Stimulated activated naive CD8-positive, alpha-beta T cell treated with anti-CD3 and anti-CD28 coated beads, Interleukin-15, amount 100 ng/mL, for 72 hours (primary cell): ENCODE results near the gene MTREX.
A peak's percentile ranks its signal among the peaks of the same experiment; 100 is the strongest.

Experiments used
- ATAC-seq: fragments of 150-1000 bp; cut with Tn5 transposase; 2 replicates; pipeline ENCODE4 v1.10.0; 2021; ENCODE audit warnings: mild to moderate bottlenecking, moderate library complexity
- DNase-seq, 2 donors: peaks; one replicate each; pipeline ENCODE4 v3.0.0; 2021 to 2022
- H3K27ac Mint-ChIP-seq, 2 donors: one replicate each; pipeline ENCODE4 v1.8.0; 2022; ENCODE audit warnings: mild to moderate bottlenecking in 2 of 2, mixed read lengths in 2 of 2, moderate library complexity in 2 of 2
- H3K27me3 Mint-ChIP-seq: one replicate; pipeline ENCODE4 v1.8.0; 2022; ENCODE audit warnings: mixed read lengths
- H3K4me1 Mint-ChIP-seq: one replicate; pipeline ENCODE4 v1.8.0; 2022; ENCODE audit warnings: mild to moderate bottlenecking, mixed read lengths
- H3K4me3 Mint-ChIP-seq, 2 donors: one replicate each; pipeline ENCODE4 v1.8.0; 2022; ENCODE audit warnings: mild to moderate bottlenecking in 2 of 2, mixed read lengths in 2 of 2, moderate library complexity in 1 of 2
- H3K9me3 Mint-ChIP-seq, 2 donors: one replicate each; pipeline ENCODE4 v1.8.0; 2022; ENCODE audit warnings: mixed read lengths in 2 of 2

MTREX gene

GRCh38 chr5:55307383-55308253, at the start of gene MTREX, which contains the start of gene DHX29:
Gene MTREX, plus strand, starts transcription at chr5:55307989. Its CDS starts 25 bp downstream, at chr5:55308014.
Gene DHX29, minus strand, starts transcription at chr5:55307694. Its CDS starts 121 bp downstream, at chr5:55307573.
- no peak within 1 kb of the TSS for H3K27ac Mint-ChIP-seq
- no peak within 1 kb of the TSS for H3K4me3 Mint-ChIP-seq
- peak; percentile 96 for ATAC-seq
- H3K27me3 Mint-ChIP-seq, result no peaks in the 10 kb centered on the region
- peaks cover 0 to 8% of the 10 kb centered on the region in 2 donors for H3K9me3 Mint-ChIP-seq
- DNase-seq, result peak; percentile 87 to 90
- H3K4me1 Mint-ChIP-seq, result peaks cover 21% of the 10 kb centered on the region

GRCh38 chr5:55258339-55258738, 49.5 kb upstream of the MTREX start:
- Mint-ChIP-seq H3K4me1 (peaks cover 7% of the 10 kb centered on the region), H3K9me3 (no peaks in the 10 kb centered on the region), H3K4me3 (no peak overlapping the region), H3K27me3 (no peaks in the 10 kb centered on the region), H3K27ac (no peak overlapping the region)
- ATAC-seq (no peak), DNase-seq (no peak)

- Mint-ChIP-seq H3K27ac (no peak overlapping the region), H3K27me3 (no peaks in the 10 kb centered on the region), H3K9me3 (no peaks in the 10 kb centered on the region), H3K4me3 (no peak overlapping the region), H3K4me1 (no peaks in the 10 kb centered on the region)
- DNase-seq, result no peak
- ATAC-seq, result no peak
Measured at GRCh38 chr5:55276771-55277170, 31.0 kb upstream of the MTREX start.

- DNase-seq (no peak), ATAC-seq (no peak)
- no peak overlapping the region for H3K4me3 Mint-ChIP-seq
- H3K27me3 Mint-ChIP-seq, result no peaks in the 10 kb centered on the region
- H3K9me3 Mint-ChIP-seq, result no peaks in the 10 kb centered on the region
- no peaks in the 10 kb centered on the region for H3K4me1 Mint-ChIP-seq
- no peak overlapping the region for H3K27ac Mint-ChIP-seq
Measured at GRCh38 chr5:55278778-55279177, 29.0 kb upstream of the MTREX start.

DNA sequence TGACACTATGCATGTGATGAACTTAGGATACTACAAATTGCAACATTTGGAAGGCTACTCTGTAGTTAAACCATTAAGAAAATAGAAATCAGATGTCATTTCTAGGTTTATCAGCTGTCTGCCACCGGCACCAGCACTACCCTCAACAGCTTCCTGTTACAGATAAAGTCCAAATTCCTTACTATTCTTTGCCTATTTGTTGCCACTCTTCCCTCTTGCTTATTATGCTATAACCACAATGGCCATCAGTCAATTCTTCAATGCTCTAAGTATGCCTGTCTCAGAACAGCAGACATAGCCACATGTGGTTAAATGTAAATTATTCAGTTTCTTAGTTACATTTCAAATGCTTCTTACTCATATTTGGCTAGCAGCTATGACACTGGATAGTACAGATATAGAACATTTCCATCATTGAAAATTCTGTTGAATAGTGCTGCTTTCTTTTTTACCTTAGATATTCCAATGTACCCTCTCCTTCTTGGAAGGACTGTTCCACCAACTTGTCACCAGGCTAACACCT, 21.3 kb upstream of the MTREX start:
- no peaks in the 10 kb centered on the region for H3K9me3 Mint-ChIP-seq
- H3K27ac Mint-ChIP-seq, result no peak overlapping the region
- no peak for ATAC-seq
- H3K27me3 Mint-ChIP-seq, result no peaks in the 10 kb centered on the region
- H3K4me3 Mint-ChIP-seq, result no peak overlapping the region
- DNase-seq, result no peak
- no peaks in the 10 kb centered on the region for H3K4me1 Mint-ChIP-seq

- H3K9me3 Mint-ChIP-seq, result no peaks in the 10 kb centered on the region
- no peaks in the 10 kb centered on the region for H3K27me3 Mint-ChIP-seq
- ATAC-seq (no peak), DNase-seq (no peak)
- no peaks in the 10 kb centered on the region for H3K4me1 Mint-ChIP-seq
- H3K4me3 Mint-ChIP-seq, result no peak overlapping the region
- no peak overlapping the region for H3K27ac Mint-ChIP-seq
Measured at GRCh38 chr5:55289808-55290207, 18.0 kb upstream of the MTREX start.

GRCh38 chr5:55290991-55291390, 16.8 kb upstream of the MTREX start:
- H3K4me1 Mint-ChIP-seq, result no peaks in the 10 kb centered on the region
- no peaks in the 10 kb centered on the region for H3K27me3 Mint-ChIP-seq
- H3K9me3 Mint-ChIP-seq, result no peaks in the 10 kb centered on the region
- no peak for ATAC-seq
- H3K27ac Mint-ChIP-seq, result no peak overlapping the region
- H3K4me3 Mint-ChIP-seq, result no peak overlapping the region
- no peak for DNase-seq

GRCh38 chr5:55294935-55295334, 12.9 kb upstream of the MTREX start:
- ATAC-seq, result no peak
- DNase-seq, result no peak
- Mint-ChIP-seq H3K4me1 (no peaks in the 10 kb centered on the region), H3K27me3 (no peaks in the 10 kb centered on the region), H3K4me3 (no peak overlapping the region), H3K27ac (no peak overlapping the region), H3K9me3 (no peaks in the 10 kb centered on the region)

DNA sequence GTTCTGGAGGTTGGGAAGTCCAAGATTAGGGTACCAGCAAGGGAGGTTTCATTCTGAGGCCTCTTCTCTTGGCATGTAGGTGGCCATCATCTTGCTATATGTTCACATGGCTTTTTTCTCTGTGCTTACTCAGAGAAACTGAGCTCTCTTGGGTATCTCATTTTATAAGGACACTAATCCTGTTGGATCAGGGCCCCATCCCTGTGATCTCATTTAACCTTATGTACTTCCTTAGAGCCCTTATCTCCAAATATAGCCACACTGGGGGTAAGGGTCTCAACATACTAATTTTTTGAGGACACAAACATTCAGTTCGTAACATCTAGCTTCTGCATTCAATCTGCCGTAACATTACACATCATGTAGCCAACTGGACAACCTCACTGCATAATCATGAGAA, 6.9 kb upstream of the MTREX start:
- no peaks in the 10 kb centered on the region for H3K27me3 Mint-ChIP-seq
- peaks cover 0 to 8% of the 10 kb centered on the region in 2 donors for H3K9me3 Mint-ChIP-seq
- no peak for ATAC-seq
- H3K4me3 Mint-ChIP-seq, result no peak overlapping the region
- DNase-seq, result no peak
- H3K27ac Mint-ChIP-seq, result no peak overlapping the region
- peaks cover 10% of the 10 kb centered on the region for H3K4me1 Mint-ChIP-seq

DNA sequence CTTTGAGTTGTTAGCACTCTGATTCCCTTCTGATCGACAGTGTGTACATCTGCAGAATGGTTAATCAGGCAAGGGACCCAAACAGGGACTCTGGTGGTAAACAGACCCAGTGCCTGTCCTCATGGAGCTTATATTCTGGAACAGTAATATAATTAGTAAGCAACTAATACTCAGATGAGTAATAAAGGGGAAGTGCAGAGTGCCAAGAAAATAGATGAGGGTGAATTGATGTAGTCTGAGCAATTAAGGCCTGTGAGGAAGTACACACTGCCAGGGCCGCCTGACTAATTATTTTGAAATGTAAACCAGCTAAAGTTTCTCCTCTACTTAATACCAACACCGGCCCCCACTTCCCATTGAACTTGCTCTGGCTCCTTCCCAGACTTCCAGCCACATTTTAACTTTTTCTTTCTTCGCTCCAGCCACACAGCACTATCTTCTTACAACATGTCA, 4.5 kb upstream of the MTREX start:
- Mint-ChIP-seq H3K4me3 (no peak overlapping the region), H3K27ac (no peak overlapping the region), H3K4me1 (peaks cover 10% of the 10 kb centered on the region), H3K27me3 (no peaks in the 10 kb centered on the region), H3K9me3 (peaks cover 0 to 8% of the 10 kb centered on the region in 2 donors)
- ATAC-seq (no peak), DNase-seq (no peak)

GRCh38 chr5:55304584-55304983, 3.2 kb upstream of the MTREX start:
- Mint-ChIP-seq H3K9me3 (peaks cover 0 to 8% of the 10 kb centered on the region in 2 donors), H3K27ac (no peak overlapping the region), H3K4me1 (peaks cover 10% of the 10 kb centered on the region), H3K27me3 (no peaks in the 10 kb centered on the region), H3K4me3 (no peak overlapping the region)
- no peak for ATAC-seq
- DNase-seq, result no peak

- H3K4me1 Mint-ChIP-seq, result peaks cover 10% of the 10 kb centered on the region
- H3K9me3 Mint-ChIP-seq, result peaks cover 0 to 8% of the 10 kb centered on the region in 2 donors
- DNase-seq (no peak), ATAC-seq (no peak)
- no peak overlapping the region for H3K27ac Mint-ChIP-seq
- H3K27me3 Mint-ChIP-seq, result no peaks in the 10 kb centered on the region
- no peak overlapping the region for H3K4me3 Mint-ChIP-seq
Measured at GRCh38 chr5:55305345-55305744, 2.4 kb upstream of the MTREX start.

- ATAC-seq (no peak), DNase-seq (no peak)
- Mint-ChIP-seq H3K9me3 (peaks cover 0 to 8% of the 10 kb centered on the region in 2 donors), H3K27me3 (no peaks in the 10 kb centered on the region), H3K4me1 (peaks cover 18% of the 10 kb centered on the region), H3K27ac (no peak overlapping the region), H3K4me3 (no peak overlapping the region)
Measured at GRCh38 chr5:55306641-55307382, 977 bp upstream of the MTREX start.

DNA sequence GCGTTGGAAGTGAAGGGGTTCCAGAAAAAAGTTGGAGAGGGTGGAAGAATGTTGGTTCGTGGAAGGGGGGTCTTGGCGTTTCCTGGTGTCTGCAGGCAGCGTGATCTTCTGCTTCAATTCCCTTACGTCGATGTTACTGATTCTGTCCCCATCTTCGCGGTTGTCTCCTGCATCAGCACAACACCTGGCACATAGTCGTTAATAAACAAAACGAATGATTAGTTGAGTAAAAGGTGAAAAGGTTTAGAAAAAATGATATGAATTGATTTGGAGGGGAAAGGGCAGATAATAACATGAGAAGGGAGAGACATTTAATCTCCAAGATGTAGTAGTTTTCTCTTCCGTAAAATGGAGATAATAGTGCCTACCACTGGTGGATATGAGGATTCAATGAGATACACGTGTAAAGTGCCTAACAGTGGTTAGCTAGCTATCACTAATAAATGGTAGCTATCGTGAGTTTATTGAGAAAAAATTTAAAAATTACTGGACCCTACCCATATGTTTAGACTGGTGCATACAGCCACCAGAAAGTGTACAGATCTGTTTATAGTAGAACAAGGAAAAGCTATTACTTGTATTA, 556 bp downstream of the MTREX start:
- H3K4me1 Mint-ChIP-seq, result peaks cover 19% of the 10 kb centered on the region
- no peak overlapping the region for H3K4me3 Mint-ChIP-seq
- no peak overlapping the region for H3K27ac Mint-ChIP-seq
- no peaks in the 10 kb centered on the region for H3K27me3 Mint-ChIP-seq
- H3K9me3 Mint-ChIP-seq, result peaks cover 0 to 6% of the 10 kb centered on the region in 2 donors
- ATAC-seq (peak; percentile 37), DNase-seq (no peak)

DNA sequence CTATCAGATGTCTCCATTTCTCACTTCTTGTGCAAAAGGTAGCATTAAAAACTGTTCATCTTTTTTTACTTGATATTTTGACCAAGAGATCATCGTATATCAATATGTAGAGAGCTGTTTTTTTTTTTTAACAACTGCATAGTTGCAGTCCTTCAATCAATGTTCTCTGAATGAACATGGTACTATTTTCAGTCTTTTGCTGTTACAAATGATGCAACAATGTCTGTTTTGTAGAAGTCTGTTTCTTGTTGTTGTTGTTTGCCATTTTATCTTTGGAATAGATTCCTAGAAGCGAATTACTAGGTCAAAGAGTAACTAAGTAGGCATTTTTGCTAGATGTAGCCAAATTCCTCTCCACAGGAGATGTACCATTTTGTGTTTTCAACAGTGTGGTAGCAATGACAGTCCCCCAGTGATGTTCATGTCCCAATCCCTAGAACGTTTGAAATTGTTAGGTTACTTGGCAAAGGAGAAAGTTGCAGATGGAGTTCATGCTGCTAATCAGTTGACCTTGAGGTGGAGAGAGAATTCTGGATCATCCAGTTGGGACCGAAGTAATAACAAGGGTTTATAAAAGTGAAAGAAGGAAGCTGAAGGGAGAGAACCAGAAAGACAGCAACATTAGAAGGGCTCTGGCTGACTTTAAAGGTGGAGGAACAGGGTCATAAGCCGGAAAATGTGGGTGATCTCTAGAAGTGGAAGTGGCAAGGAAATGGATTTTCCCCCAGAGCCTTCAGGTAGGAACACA, 6.3 kb downstream of the MTREX start:
- H3K27ac Mint-ChIP-seq, result no peak overlapping the region
- H3K27me3 Mint-ChIP-seq, result no peaks in the 10 kb centered on the region
- H3K4me3 Mint-ChIP-seq, result peak overlapping the region in 1 of 2 donors; percentile 17
- peaks cover 46% of the 10 kb centered on the region for H3K4me1 Mint-ChIP-seq
- DNase-seq (no peak), ATAC-seq (no peak)
- peaks cover 6 to 16% of the 10 kb centered on the region in 2 donors for H3K9me3 Mint-ChIP-seq
